Natural killer cell (primary cell): Measurements from ENCODE around the gene UTP15. TPM values are rescaled to one million over a fixed set of nuclear protein-coding genes. Genes with fewer than 3 reads are reported as not detected.
A peak's percentile ranks its signal among the peaks of the same experiment; 100 is the strongest.

ENCODE experiments used
- ATAC-seq, 3 donors: fragments of 150-1000 bp in 2 of 3; fragments of 200-7000 bp in 1 of 3; cut with Tn5 transposase; 1 replicate in 1 of 3; 2 replicates in 2 of 3; pipeline ENCODE4 v1.10.0; 2021; ENCODE audit warnings: mild to moderate bottlenecking in 2 of 3, moderate library complexity in 2 of 3
- DNase-seq, 2 donors: peaks; one replicate each; pipeline versions ENCODE4 v3.0.0 to v3.0.0-alpha.2; 2013 to 2021; ENCODE audit warnings: mixed read lengths in 1 of 2
- H3K27ac ChIP-seq: one replicate; pipeline ENCODE4 v1.5.1; 2013; ENCODE audit warnings: mild to moderate bottlenecking, low read length
- H3K27me3 ChIP-seq: one replicate; pipeline ENCODE4 v1.6.1; 2013; ENCODE audit warnings: low read length; ENCODE audit not compliant: control insufficient read depth, insufficient read depth
- H3K36me3 ChIP-seq: one replicate; pipeline ENCODE4 v1.6.1; 2013; ENCODE audit warnings: low read length; ENCODE audit not compliant: control insufficient read depth, insufficient read depth
- H3K4me1 ChIP-seq: one replicate; pipeline ENCODE4 v1.6.1; 2013; ENCODE audit warnings: low read length; ENCODE audit not compliant: control insufficient read depth, insufficient read depth
- H3K4me3 ChIP-seq: one replicate; pipeline ENCODE4 v1.5.1; 2013; ENCODE audit warnings: low read length
- H3K9me3 ChIP-seq: one replicate; pipeline ENCODE4 v1.6.1; 2013; ENCODE audit warnings: low read length; ENCODE audit not compliant: control insufficient read depth, insufficient read depth
- H3K27ac Mint-ChIP-seq, 2 donors: one replicate each; pipeline ENCODE4 v1.8.0; 2022; ENCODE audit warnings: mild to moderate bottlenecking in 2 of 2, mixed read lengths in 2 of 2, moderate library complexity in 1 of 2
- H3K27me3 Mint-ChIP-seq, 2 donors: one replicate each; pipeline ENCODE4 v1.8.0; 2022; ENCODE audit warnings: low read depth in 2 of 2, mixed read lengths in 2 of 2
- H3K36me3 Mint-ChIP-seq: one replicate; pipeline ENCODE4 v1.8.0; 2022; ENCODE audit warnings: mixed read lengths
- H3K4me1 Mint-ChIP-seq, 2 donors: one replicate each; pipeline ENCODE4 v1.8.0; 2022; ENCODE audit warnings: mixed read lengths in 2 of 2
- H3K4me3 Mint-ChIP-seq: one replicate; pipeline ENCODE4 v1.8.0; 2022; ENCODE audit warnings: mild to moderate bottlenecking, moderate library complexity, mixed read lengths
- H3K9me3 Mint-ChIP-seq, 2 donors: one replicate each; pipeline ENCODE4 v1.8.0; 2022; ENCODE audit warnings: mixed read lengths in 2 of 2
- CTCF ChIP-seq: fragments of 200-600 bp; IDR thresholded peaks from one replicate; pipeline ENCODE4 v1.8.0; 2022; ENCODE audit warnings: antibody characterized with exemption
- WGBS: methylation state at CpG from one replicate; pipeline ENCODE4 v1.1.7; 2013; ENCODE audit warnings: missing lambda C conversion rate; ENCODE audit not compliant: insufficient coverage; 5-methylcytosine and 5-hydroxymethylcytosine counted together
- intact Hi-C: fragments of 100-400 bp; cut with micrococcal nuclease; formaldehyde crosslinking; loops from one replicate; pipeline ENCODE4 v1.14.2; 2022
- total RNA-seq, 4 donors: library from RNA; stranded (reverse); fragments of 120-200 nt in 1 of 4; gene quantifications; one replicate each; pipeline versions ENCODE4 v1.2.3 to v1.2.4, GENCODE V29; 2013 to 2022

UTP15 gene
- total RNA-seq, 3 donors from 2014 or later (not counting 1 experiment from before 2014, with no cell fraction given): 33.0 to 46.5 (median 40.9) TPM

GRCh38 chr5:73596705-73597328 is 31.3 kb downstream of the UTP15 start:
- Mint-ChIP-seq H3K4me1 (no peaks in the 10 kb centered on the region), H3K27me3 (peaks cover 7 to 9% of the 10 kb centered on the region in 2 donors), H3K27ac (no peak overlapping the region), H3K9me3 (peaks cover 0 to 2% of the 10 kb centered on the region in 2 donors), H3K36me3 (peaks cover 5% of the 10 kb centered on the region), H3K4me3 (no peak overlapping the region)
- Histone ChIP-seq H3K9me3 (no peaks in the 10 kb centered on the region), H3K4me1 (no peaks in the 10 kb centered on the region), H3K36me3 (no peaks in the 10 kb centered on the region), H3K27ac (no peak overlapping the region), H3K27me3 (no peaks in the 10 kb centered on the region), H3K4me3 (no peak overlapping the region)
- intact Hi-C loops: no loop called here
- DNase-seq: peak in 1 of 2 donors; percentile 38
- ATAC-seq: no peak
- TF ChIP-seq CTCF: peak; percentile 43

- Histone ChIP-seq H3K36me3 (no peaks in the 10 kb centered on the region), H3K9me3 (no peaks in the 10 kb centered on the region), H3K4me3 (no peak overlapping the region), H3K27me3 (no peaks in the 10 kb centered on the region), H3K4me1 (no peaks in the 10 kb centered on the region), H3K27ac (no peak overlapping the region)
- no peak for DNase-seq
- H3K4me3 Mint-ChIP-seq: no peak overlapping the region
- no peak for TF ChIP-seq CTCF
- no peak for ATAC-seq
- no peak overlapping the region for H3K27ac Mint-ChIP-seq
- intact Hi-C loops: no loop called here
- H3K9me3 Mint-ChIP-seq: peaks cover 0 to 2% of the 10 kb centered on the region in 2 donors
- H3K36me3 Mint-ChIP-seq: peaks cover 9% of the 10 kb centered on the region
- peaks cover 9 to 12% of the 10 kb centered on the region in 2 donors for H3K4me1 Mint-ChIP-seq
- H3K27me3 Mint-ChIP-seq: peaks cover 7 to 9% of the 10 kb centered on the region in 2 donors
- 90% methylated on average over 2 of the region's 3 CpGs for WGBS
These were observed 33.8 kb downstream of the UTP15 start for GRCh38 chr5:73599380-73599779.

GRCh38 chr5:73603998-73604397 is 38.5 kb downstream of the UTP15 start:
- peak overlapping the region; percentile 43 for H3K4me3 Mint-ChIP-seq
- H3K27me3 Mint-ChIP-seq: peaks cover 5 to 9% of the 10 kb centered on the region in 2 donors
- Histone ChIP-seq H3K36me3 (no peaks in the 10 kb centered on the region), H3K27me3 (no peaks in the 10 kb centered on the region), H3K9me3 (no peaks in the 10 kb centered on the region), H3K27ac (no peak overlapping the region), H3K4me3 (no peak overlapping the region), H3K4me1 (no peaks in the 10 kb centered on the region)
- ATAC-seq (peak; percentile 88 to 91 (median 91)), DNase-seq (no peak)
- intact Hi-C loops: no loop called here
- H3K9me3 Mint-ChIP-seq: peaks cover 0 to 2% of the 10 kb centered on the region in 2 donors
- H3K36me3 Mint-ChIP-seq: peaks cover 9% of the 10 kb centered on the region
- H3K4me1 Mint-ChIP-seq: peaks cover 15 to 23% of the 10 kb centered on the region in 2 donors
- WGBS: 69% methylated on average over 5 of the region's 5 CpGs
- H3K27ac Mint-ChIP-seq: peak overlapping the region; percentile 10 to 58
- TF ChIP-seq CTCF: no peak
